ENCODE measurements around the gene NFIA.

The NFIA gene

DNA sequence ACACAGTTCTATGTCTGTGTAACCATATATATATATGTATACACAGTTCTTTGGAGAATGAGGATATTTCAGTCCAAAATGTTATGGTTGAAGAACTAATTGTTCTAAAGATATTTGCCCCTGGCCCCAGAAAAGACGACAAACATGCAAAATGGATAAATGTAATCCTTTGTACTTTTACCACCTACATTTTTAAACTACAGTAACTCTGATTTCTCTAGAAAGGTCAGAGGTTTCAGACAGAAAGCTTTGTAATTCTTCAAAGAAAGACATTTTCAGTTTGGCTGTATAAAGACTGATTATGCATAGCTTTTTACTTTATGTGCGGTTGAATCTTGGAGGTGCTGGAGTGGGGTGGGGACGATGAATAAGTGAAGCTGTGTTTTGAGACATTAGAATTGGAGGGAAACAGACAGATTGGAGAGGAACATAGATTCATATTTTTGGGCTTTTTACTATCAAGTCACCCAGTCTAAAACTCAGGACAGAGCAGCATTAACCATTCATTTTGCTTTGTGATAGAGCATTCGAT lies 16.6 kb downstream of the NFIA start:
- TF ChIP-seq, protein P1, sequence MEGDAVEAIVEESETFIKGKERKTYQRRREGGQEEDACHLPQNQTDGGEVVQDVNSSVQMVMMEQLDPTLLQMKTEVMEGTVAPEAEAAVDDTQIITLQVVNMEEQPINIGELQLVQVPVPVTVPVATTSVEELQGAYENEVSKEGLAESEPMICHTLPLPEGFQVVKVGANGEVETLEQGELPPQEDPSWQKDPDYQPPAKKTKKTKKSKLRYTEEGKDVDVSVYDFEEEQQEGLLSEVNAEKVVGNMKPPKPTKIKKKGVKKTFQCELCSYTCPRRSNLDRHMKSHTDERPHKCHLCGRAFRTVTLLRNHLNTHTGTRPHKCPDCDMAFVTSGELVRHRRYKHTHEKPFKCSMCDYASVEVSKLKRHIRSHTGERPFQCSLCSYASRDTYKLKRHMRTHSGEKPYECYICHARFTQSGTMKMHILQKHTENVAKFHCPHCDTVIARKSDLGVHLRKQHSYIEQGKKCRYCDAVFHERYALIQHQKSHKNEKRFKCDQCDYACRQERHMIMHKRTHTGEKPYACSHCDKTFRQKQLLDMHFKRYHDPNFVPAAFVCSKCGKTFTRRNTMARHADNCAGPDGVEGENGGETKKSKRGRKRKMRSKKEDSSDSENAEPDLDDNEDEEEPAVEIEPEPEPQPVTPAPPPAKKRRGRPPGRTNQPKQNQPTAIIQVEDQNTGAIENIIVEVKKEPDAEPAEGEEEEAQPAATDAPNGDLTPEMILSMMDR (conservative IDR thresholded peaks at IDR 0.05; ENCODE audit: low read depth, low read length): no peak
- no peak overlapping the region for H3K4me3 ChIP-seq (ENCODE audit: low read depth, low read length)
- no peak for DNase-seq (ENCODE audit: low read depth)

DNA sequence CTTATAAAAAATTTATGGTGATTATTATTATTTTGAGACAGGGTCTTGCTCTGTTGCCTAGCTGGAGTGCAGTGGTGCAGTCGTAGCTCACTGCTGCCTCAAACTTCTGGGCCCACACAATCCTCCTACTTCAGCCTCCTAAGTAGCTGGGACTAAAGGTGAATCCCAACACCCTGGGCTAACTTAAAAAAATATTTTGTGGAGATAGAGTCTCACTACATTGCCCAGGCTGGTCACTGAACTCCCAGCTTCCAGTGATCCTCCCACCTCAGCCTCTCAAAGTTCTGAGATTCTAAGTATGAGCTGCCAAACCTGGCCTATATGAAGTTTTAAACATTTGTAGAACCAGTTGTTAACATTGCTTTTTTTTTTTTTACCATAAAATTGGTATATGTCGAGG lies 18.2 kb downstream of the NFIA start:
- no peak for DNase-seq (ENCODE audit: low read depth)
- TF ChIP-seq, protein P1 (conservative IDR thresholded peaks at IDR 0.05; ENCODE audit: low read depth, low read length): no peak
- H3K4me3 ChIP-seq (ENCODE audit: low read depth, low read length): no peak overlapping the region

DNA sequence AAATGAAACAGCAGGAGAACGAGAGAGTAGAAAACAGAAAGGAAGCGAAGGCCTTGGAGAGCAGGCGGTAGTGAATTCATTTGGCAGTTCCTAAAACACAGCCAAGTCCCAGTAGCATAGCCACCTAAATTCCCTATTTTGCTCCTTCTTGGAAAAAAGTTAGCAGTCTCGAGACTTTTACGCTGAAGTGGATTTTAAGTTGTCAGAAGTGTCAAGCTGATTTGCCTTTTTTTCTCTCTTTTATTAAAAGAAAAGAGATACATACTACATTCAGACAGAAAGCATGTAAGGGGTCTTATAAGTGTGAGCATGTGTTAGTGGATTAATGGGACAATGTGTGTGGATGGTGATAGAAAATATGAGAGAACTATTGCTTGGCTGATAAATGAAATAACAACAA lies 19.2 kb downstream of the NFIA start:
- DNase-seq (ENCODE audit: low read depth): no peak
- TF ChIP-seq, protein P1 (conservative IDR thresholded peaks at IDR 0.05; ENCODE audit: low read depth, low read length): no peak
- no peak overlapping the region for H3K4me3 ChIP-seq (ENCODE audit: low read depth, low read length)

DNA sequence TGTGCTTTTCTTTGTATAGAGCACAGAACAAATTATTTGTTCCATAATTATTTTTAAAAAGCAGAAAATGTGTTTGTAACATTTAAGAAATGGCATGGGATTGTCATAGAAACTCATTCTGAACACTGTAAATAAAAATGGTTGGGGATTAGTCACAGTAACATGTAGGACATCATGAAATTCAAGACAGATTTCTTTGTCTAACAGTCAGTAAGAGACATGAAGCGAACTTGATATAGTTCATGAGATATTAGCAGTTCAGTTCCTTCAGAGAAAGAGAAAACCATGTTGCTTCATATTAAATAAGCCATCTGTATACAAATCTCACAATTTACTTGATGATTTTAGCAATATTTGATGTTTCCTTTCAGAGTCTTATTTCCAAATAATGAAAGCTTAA lies 19.7 kb downstream of the NFIA start:
- H3K4me3 ChIP-seq (ENCODE audit: low read depth, low read length): no peak overlapping the region
- TF ChIP-seq, protein P1 (conservative IDR thresholded peaks at IDR 0.05; ENCODE audit: low read depth, low read length): no peak
- no peak for DNase-seq (ENCODE audit: low read depth)

DNA sequence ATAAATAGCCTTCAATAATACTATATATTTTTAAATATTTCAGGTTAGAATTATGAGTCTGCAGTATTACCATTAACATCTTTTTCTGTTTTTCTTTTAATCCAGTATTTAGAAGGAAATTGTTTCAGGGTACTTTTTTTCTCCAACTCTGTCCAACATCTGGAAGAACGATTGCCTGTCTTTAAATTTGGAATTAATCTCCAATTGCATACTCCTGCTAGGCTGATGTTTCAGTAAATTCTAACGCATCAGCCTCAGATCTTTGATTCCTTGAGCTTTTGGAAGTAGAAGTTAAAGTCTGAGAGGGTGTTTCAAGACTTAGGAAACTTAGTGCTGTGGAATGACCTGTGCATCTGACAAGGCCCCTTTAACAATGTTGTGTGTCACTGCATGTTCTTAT lies 20.3 kb downstream of the NFIA start:
- TF ChIP-seq, protein P1 (conservative IDR thresholded peaks at IDR 0.05; ENCODE audit: low read depth, low read length): no peak
- no peak overlapping the region for H3K4me3 ChIP-seq (ENCODE audit: low read depth, low read length)
- no peak for DNase-seq (ENCODE audit: low read depth)

DNA sequence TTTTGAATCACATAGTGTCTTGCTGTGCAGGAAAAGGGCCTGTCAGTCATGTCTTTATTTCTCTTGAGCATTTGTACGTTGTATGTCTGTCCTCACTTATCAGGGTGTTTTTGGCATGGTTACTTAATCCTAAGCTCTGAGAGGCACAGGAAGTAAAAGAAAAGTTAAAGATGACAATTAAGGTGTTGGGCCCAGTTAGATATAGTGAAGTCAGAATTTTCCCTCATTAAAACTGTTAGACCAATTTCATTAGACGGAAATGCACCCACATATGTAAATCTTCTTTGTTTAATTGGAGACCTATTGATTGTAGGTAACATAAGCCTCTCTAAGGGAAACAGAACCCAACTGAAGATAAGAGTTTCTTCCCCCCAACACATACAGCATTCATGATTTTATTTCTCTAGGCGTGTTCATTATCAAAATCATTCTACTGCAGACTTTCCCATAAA lies 21.9 kb downstream of the NFIA start:
- TF ChIP-seq, protein P1 (conservative IDR thresholded peaks at IDR 0.05; ENCODE audit: low read depth, low read length): no peak
- DNase-seq (ENCODE audit: low read depth): no peak
- H3K4me3 ChIP-seq (ENCODE audit: low read depth, low read length): no peak overlapping the region

DNA sequence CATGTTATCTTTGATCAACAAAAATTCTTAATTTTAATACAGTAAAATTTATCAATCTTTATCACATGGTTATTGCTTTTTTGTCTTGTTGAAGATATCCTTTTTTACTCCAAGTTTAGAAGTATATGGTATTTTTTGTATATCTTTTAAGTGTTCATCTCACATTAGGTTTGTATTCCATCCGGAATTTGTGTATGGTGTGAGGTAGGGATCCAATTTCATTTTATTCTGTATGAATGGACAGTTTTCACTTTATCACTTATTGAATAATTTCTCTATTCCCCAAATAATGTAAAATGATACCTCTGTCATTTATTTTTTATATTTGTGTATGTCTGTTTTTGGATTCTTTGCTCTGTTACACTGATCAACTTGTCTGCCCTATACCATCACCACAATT lies 25.3 kb downstream of the NFIA start:
- no peak for DNase-seq (ENCODE audit: low read depth)
- no peak overlapping the region for H3K4me3 ChIP-seq (ENCODE audit: low read depth, low read length)
- TF ChIP-seq, protein P1 (conservative IDR thresholded peaks at IDR 0.05; ENCODE audit: low read depth, low read length): no peak

Data from choroid plexus epithelial cell (primary cell).